ENCODE measurements around the gene ZBTB20. TPM values are rescaled to one million over a fixed set of nuclear protein-coding genes. Genes with fewer than 3 reads are reported as not detected.

Gene ZBTB20
- total RNA-seq, 4 donors from 2014 or later, result 46.1 to 102 (median 81.9) TPM

- no peak for DNase-seq (ENCODE audit: low spot score)
- no peak for ATAC-seq (ENCODE audit: low FRiP score)
- TF ChIP-seq CTCF (IDR thresholded peaks at IDR 0.05), result no peak
These were observed 57.6 kb downstream of the ZBTB20 start for GRCh38 chr3:115089481-115089880.

DNA sequence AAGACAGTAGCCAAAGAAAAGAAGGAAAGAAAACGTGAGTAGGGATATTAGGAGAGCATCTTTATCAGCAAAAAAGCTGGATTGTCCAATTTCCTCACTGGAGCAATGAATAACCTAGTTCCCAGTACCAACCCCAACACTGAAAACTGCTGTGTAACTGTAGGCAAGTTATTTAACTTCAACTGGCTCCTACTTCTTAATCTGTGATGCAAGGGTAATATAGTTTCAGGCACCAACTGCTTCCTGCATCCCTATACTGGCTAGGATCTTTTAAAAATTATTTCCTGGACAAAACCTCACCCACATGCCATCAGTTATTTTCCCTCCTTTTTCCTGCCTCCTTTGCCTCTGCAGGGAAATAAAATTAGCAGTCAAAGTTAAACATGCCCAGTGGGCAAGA is 59.6 kb downstream of the ZBTB20 start:
- DNase-seq (ENCODE audit: low spot score), result no peak
- TF ChIP-seq CTCF (IDR thresholded peaks at IDR 0.05), result no peak
- ATAC-seq (ENCODE audit: low FRiP score), result no peak

- no peak for TF ChIP-seq CTCF (IDR thresholded peaks at IDR 0.05)
- DNase-seq (ENCODE audit: low spot score) (no peak), ATAC-seq (ENCODE audit: low FRiP score) (no peak)
These were observed 60.7 kb downstream of the ZBTB20 start for GRCh38 chr3:115086344-115086743.

DNA sequence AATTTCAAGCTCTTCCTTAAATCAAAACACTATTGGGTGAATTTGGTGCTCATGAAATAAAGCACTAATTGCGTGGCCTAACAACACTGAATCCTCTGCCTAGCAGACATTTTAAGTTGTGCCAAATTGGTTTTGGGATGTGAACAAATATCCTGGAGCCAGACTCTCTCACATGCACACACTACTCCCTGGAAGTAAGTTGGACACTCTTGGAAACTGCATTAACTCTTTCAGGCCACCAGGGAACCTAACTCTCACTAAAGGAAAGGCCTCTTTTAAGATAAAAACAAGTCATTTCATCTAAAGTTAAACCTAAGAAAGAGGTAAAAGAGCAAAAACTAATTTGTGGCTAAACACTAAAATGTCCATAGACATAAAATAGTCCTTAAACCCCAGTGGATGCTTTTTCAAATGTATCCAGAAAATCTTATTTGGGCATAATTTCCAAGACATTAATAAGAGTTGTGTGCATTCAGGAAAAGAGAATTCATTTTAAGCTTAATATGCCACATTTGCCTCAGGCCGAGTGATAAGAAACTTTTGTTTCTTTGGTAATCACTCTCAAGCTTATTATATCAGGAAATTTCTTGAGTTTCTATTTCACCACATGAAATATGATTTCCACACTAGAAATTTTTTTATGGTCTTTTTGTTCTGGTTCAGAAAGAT is 61.8 kb downstream of the ZBTB20 start:
- ATAC-seq (ENCODE audit: low FRiP score) (no peak), DNase-seq (ENCODE audit: low spot score) (no peak)
- TF ChIP-seq CTCF (IDR thresholded peaks at IDR 0.05), result no peak

GRCh38 chr3:115084686-115085085 is 62.4 kb downstream of the ZBTB20 start:
- DNase-seq (ENCODE audit: low spot score) (no peak), ATAC-seq (ENCODE audit: low FRiP score) (no peak)
- TF ChIP-seq CTCF (IDR thresholded peaks at IDR 0.05), result no peak

GRCh38 chr3:115082260-115082659 is 64.8 kb downstream of the ZBTB20 start:
- ATAC-seq (ENCODE audit: low FRiP score) (no peak), DNase-seq (ENCODE audit: low spot score) (no peak)
- no peak for TF ChIP-seq CTCF (IDR thresholded peaks at IDR 0.05)

- no peak for TF ChIP-seq CTCF (IDR thresholded peaks at IDR 0.05)
- no peak for ATAC-seq (ENCODE audit: low FRiP score)
- no peak for DNase-seq (ENCODE audit: low spot score)
These were observed 65.6 kb downstream of the ZBTB20 start for GRCh38 chr3:115081444-115081843.

All from omental fat pad (tissue), 4 donors.